HL-60/S4 (cell line): Measurements from ENCODE around the gene C5orf52.
"Not testable (repeated sequence)": the region's sequence is repeated elsewhere in the genome, so short reads cannot be mapped to it uniquely, and the experiment has no call there.

ENCODE experiments used
- in situ Hi-C: fragments of 300-500 bp; cut with MboI; formaldehyde crosslinking; loops from 2 replicates; pipeline ENCODE4 v1.14.3; 2022; ENCODE audit warnings: low sequenced_read_pairs

The C5orf52 gene

DNA sequence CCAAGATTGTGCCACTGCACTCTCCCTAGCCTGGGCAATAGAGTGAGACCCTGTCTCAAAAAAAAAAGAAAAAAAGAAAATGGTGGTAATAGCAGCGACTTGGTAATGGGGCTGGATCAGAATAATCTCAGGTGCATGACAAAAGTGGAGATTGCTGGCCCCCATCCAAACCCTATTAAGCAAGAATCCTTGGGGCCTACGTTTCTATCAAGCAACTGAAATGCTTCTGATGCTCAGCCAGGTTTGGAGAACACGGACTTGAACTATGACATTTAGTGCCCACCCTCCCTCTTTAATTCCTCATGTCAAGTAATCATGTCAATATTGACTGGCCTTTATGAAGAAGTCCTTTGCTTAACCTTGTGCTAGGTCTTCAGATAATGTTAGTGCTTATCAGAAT lies 6.6 kb downstream of the C5orf52 start:
- in situ Hi-C loops, result no loop called here

DNA sequence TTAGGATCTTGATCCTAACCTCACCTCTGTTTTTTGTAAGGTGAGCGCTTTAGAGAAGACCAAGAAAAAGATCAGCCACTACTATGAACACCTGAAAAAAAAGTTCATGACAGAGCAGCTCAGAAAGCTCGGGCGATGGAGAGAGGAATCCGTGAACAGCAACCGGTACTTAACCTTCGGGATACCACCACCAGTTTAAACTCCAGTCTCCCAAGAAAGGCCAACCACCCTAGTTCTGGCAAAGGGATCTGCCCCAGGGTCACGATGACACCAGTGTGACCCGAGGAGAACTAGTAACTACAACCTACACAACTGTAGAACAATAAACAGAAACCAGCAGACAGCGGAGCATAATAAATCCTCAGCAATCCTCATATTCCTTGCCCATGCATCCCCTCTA lies 8.5 kb downstream of the C5orf52 start:
- in situ Hi-C loops, result no loop called here

- in situ Hi-C loops, result no loop called here
These were observed 8.9 kb downstream of the C5orf52 start for GRCh38 chr5:157680239-157680638.

GRCh38 chr5:157681048-157681447 lies 9.7 kb downstream of the C5orf52 start:
- in situ Hi-C loops, result no loop called here

GRCh38 chr5:157682257-157682656 lies 10.9 kb downstream of the C5orf52 start:
- in situ Hi-C loops, result no loop called here

- in situ Hi-C loops, result not testable (repeated sequence)
These were observed 15.2 kb downstream of the C5orf52 start for GRCh38 chr5:157686276-157687197.

- in situ Hi-C loops, result no loop called here
These were observed 15.8 kb downstream of the C5orf52 start for GRCh38 chr5:157687198-157687554.

DNA sequence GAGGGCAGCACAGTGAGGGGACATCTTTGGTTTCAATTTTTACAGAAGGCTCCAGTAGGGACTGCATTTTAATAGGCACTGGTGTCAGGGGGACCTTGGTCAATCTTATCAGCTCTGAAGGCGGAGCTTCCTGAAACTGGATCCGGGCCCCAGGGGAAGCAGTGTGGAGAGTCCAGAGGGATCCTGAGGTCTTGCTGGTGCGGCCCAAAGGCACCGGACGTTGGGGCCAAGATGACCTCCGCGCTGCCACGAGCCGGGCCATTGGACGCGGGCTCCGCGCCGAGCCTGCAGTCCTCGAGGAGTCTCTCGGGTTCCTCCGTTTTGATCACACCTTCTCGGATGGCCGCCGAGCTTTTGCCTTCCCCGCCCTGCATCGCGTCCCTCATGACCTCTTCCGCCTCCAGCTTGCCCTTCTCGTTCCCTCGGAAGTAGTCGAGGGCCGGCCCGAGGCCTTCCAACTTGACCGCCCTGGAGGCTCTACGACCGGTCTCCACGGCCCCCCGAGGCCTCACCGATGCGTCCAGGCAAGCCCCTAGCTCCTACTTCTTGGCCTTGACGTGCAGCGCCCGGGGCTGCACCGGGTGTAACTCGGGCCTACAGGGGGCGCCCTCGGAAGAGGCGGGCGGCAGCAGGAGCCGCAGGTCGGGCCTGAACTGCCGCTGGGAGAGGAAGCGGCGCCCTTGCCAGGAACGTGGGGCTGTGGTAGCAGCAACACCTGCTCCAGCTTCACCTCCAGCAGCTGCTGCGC lies 18.8 kb downstream of the C5orf52 start:
- in situ Hi-C loops, result no loop called here

DNA sequence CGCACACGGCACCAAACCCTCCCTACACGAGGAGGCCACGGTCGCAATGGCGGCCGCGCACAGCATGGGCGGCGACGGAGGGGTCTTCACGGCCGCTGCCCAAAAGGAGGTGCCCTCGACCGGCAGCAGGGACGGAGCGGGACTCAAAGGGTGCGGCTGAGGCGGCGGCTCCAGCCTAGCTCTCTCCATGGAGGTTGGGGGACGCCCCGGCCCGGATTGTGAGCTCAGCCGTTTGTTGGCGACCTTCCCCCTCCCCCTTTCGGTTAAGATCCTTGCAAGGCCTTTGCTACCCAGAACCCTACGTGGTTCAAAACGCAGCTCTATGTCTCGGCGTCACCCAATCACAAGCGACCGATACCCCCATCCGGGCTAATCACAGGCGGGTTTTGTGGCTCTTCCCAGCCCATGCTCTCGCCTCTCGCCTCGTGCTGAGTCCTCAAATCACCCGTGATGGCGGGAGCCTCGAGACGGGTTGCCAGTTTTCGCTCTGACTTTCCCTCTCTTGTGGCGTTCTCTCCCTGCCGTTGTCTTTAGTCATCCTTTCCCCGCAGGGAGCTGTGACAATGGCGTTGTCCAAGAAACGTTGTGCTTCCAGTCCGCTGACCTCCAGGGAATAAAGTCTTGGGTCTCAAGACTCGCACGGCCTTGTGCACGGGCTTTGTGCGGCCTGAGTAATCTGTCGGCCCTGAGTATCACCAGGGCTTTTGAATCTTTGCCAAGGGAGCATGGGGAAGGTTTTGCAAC lies 19.5 kb downstream of the C5orf52 start:
- in situ Hi-C loops, result no loop called here

DNA sequence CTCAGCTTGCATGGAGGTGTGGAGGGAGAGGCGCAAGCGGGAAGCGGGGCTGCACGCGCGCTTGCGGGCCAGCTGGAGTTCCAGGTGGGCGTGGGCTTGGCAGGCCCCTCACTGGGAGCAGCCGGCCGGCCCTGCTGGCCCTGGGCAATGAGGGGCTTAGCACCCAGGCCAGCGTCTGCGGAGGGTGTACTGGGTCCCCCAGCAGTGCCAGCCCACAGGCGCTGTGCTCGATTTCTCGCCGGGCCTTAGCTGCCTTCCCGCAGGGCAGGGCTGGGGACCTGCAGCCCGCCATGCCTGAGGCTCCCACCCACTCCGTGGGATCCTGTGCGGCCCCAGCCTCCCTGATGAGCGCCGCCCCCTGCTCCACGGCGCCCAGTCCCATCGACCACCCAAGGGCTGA lies 22.5 kb downstream of the C5orf52 start:
- in situ Hi-C loops, result not testable (repeated sequence)

- in situ Hi-C loops, result not testable (repeated sequence)
These were observed 24.8 kb downstream of the C5orf52 start for GRCh38 chr5:157696154-157696553.

DNA sequence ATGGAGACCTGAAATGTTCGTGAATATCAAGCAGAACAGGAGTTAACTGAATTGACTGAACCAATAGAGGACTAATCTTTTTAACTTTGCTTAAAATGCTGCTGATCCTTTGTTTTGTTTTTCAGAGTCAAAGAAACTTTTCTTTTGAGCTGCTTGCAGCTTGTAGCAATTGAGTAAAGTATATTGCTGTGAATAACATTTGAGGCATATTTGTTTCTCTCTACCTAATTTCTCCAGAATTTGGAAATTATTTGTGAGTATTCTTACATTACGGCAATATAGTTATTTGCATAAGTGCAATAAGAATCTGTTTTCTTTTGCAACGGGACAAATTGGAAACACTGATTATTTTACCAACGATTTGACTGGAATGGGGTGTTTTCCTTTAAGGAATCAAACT lies 27.3 kb downstream of the C5orf52 start:
- in situ Hi-C loops, result not testable (repeated sequence)

DNA sequence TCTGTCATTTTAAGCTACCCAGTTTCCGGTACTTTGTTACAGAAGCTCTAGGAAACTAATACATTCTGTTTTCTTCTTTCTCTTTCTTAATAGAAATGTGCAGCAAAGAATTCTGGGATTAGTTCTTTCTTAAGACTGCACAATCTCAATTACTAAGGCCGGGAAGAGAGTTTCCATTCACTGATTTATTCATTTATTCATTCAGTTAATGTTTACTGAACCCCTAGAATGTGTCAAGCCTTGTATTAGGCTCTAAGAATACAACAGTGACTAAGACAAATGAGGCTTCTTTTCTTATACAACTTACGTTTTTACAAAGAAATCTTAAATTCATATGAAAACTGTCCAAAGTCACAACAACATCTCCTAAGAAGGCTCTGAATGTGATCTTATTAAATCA lies 32.4 kb downstream of the C5orf52 start:
- in situ Hi-C loops, result no loop called here

DNA sequence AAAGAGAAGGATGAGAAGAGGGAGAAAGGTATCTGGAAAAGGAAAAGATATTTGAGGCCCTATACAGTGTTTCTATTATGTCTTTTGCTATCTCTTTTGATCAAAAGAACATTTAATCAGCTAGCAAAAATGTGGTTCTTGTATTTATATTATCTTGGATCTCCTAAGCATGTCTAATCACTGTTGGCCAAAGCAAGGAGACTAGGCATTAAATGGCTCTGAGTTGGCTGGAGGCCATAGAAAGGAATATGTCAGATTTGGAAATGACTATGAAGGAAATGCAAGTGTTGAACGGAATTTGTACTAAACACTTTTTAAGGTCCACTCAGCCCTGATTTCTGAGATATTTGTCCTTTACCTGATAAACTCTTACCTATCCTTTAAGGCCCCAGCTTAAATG lies 37.5 kb downstream of the C5orf52 start:
- in situ Hi-C loops, result no loop called here

GRCh38 chr5:157709346-157709745 lies 38.0 kb downstream of the C5orf52 start:
- in situ Hi-C loops, result no loop called here

GRCh38 chr5:157710431-157710830 lies 39.1 kb downstream of the C5orf52 start:
- in situ Hi-C loops, result no loop called here

DNA sequence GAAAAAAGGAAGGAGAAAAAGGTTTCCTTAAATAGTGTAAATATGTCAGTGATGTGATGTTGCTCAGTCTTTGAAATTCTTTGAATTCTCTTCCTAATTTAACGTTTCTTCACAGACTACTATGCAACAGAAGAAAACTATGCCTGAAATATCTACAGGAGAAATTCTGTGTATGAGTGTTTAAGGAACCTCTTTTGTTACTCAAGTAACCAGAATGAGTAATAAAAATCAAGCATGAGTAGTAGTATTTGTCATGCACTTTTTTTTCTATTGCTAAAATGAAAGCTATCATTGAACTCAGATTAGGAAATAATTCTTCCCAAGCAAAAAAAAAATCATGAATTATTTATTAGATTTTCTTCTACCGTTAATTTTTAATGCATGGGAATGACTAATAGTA lies 39.5 kb downstream of the C5orf52 start:
- in situ Hi-C loops, result no loop called here

- in situ Hi-C loops, result no loop called here
These were observed 42.7 kb downstream of the C5orf52 start for GRCh38 chr5:157713830-157714595.

- in situ Hi-C loops, result no loop called here
These were observed 43.2 kb downstream of the C5orf52 start for GRCh38 chr5:157714596-157714864.

DNA sequence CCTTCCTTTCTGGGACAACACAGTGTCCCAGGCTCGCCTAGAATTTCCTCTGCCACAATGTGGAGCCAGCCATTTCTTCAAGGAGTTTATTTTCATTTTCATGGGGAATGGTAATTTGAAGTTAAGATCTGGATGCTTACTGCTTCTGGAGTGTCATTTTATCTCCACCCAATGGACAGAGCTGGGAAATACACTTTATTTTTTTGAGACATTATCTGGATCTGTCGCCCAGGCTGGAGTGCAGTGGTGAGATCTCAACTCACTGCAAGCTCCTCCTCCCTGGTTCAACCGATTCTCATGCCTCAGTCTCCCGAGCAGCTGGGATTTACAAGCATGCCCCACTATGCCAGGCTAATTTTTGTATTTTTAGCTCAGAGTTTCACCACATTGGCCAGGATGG lies 47.2 kb downstream of the C5orf52 start:
- in situ Hi-C loops, result no loop called here

DNA sequence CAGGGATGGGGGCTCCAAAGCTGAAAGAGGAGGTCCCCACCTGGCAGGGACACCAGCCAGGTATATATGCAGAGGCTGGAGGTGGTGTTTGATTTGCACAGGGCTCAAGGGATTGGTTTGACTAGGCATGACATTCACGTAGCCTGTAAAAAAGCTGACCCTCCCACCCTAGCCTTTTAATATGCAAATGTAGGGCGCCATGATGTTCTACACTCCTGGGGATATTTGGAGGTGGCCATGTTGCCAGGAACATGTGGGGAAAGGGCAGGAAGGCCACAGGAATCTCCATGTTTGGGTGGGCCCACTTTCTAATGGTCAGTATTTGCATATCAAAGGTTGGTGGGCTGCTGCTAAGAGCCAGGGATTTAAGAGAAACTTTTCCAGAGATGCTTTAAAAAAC lies 47.9 kb downstream of the C5orf52 start:
- in situ Hi-C loops, result no loop called here
